WI38 (cell line): ENCODE measurements around the gene MEGF9.

Source experiments
- H3K4me3 ChIP-seq: 2 replicates; pipeline ENCODE4 v1.5.1; 2011; ENCODE audit warnings: low read depth, mild to moderate bottlenecking, control low read depth, low read length
- TF ChIP-seq, protein P1 (sequence below): IDR thresholded peaks from 2 replicates; pipeline ENCODE4 v1.5.1; 2012; ENCODE audit warnings: low read depth, mild to moderate bottlenecking, control low read depth, low read length

Gene MEGF9

GRCh38 chr9:120711841-120712538 lies 2.3 kb downstream of the MEGF9 start:
- TF ChIP-seq, protein P1, sequence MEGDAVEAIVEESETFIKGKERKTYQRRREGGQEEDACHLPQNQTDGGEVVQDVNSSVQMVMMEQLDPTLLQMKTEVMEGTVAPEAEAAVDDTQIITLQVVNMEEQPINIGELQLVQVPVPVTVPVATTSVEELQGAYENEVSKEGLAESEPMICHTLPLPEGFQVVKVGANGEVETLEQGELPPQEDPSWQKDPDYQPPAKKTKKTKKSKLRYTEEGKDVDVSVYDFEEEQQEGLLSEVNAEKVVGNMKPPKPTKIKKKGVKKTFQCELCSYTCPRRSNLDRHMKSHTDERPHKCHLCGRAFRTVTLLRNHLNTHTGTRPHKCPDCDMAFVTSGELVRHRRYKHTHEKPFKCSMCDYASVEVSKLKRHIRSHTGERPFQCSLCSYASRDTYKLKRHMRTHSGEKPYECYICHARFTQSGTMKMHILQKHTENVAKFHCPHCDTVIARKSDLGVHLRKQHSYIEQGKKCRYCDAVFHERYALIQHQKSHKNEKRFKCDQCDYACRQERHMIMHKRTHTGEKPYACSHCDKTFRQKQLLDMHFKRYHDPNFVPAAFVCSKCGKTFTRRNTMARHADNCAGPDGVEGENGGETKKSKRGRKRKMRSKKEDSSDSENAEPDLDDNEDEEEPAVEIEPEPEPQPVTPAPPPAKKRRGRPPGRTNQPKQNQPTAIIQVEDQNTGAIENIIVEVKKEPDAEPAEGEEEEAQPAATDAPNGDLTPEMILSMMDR, result no peak
- peak overlapping the region; percentile 83 for H3K4me3 ChIP-seq

DNA sequence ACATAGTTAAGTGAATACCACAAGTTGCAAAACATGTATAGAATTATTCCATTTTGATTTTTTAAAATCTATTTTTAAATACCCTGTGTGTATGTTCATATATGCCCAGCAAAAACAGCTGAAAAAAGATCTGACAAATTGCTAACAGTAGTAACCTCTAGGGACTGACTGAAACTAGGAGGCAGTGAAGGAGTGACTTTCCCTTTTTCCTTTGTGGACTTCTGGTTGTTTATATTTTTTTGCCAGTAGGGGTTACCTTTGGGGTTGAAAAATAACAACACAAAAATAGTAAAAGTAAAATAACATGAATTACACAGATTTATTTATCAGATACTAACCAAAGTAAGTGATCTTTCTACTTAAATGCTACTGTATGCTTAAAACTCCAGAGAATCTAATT lies 2.9 kb downstream of the MEGF9 start:
- peak overlapping the region; percentile 83 for H3K4me3 ChIP-seq
- TF ChIP-seq, protein P1, result no peak

DNA sequence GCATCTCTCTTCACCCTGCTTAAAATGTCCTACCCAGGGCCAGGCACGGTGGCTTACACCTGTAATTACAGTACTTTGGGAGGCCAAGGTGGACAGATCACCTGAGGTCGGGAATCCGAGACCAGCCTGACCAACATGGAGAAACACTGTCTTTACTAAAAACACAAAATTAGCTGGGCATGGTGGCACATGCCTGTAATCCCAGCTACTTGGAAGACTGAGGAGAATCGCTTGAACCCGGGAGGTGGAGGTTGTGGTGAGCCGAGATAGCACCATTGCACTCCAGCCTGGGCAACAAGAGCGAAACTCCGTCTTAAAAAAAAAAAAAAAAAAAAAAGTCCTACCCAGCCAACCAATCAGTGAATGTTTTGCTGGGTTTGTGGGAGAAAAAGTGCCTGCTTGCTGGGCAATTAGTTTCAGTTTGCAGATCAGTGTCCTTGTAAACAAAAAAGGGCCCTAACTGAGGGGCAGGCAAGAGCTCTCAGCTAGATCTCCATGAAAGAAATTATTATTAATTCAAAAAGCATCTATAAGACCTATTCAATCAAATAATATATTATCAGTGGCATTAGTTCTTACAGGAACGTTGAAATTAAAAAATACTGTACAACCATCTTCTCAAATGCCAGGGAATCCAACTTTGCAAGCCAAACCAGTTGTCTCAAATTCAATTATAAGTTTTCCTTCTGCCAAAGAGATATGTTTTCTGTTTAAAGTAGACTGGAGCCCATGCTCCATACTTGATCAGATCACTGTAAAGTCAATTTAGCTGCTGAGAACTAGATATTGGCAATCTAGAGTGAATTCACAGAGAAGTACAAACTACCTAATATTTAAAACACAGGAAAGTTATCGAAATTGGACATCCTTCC lies 3.9 kb downstream of the MEGF9 start:
- TF ChIP-seq, protein P1, result no peak
- H3K4me3 ChIP-seq, result 0 out of 2 replicates have a peak overlapping the region, but pooled peaks have one; percentile 20

GRCh38 chr9:120708526-120709224 lies 5.6 kb downstream of the MEGF9 start:
- no peak overlapping the region for H3K4me3 ChIP-seq
- TF ChIP-seq, protein P1, result no peak

DNA sequence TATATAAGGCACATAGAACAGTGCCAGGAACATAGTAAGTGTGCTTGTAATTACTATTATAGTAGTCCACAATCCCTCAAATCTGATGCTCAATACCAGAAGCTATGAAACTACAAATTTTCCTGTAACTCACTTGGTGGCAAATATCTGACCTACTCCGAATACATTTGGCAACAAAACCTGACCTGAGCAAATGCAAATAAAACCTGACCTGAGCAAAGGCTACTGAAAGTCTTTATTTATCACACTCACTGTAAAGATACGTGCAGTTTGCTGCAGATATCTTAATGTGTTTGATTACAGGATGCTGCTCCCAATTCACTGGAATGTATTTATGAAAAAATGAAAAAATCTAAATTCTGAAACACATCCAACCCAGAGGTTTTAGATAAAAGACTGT lies 7.1 kb downstream of the MEGF9 start:
- no peak overlapping the region for H3K4me3 ChIP-seq
- TF ChIP-seq, protein P1, result no peak

GRCh38 chr9:120705174-120705573 lies 9.1 kb downstream of the MEGF9 start:
- TF ChIP-seq, protein P1, result no peak
- no peak overlapping the region for H3K4me3 ChIP-seq

GRCh38 chr9:120702075-120702474 lies 12.2 kb downstream of the MEGF9 start:
- H3K4me3 ChIP-seq, result no peak overlapping the region
- TF ChIP-seq, protein P1, result no peak
